HCT116 (cell line): ENCODE results near the gene SKI.

Experiments used
- EGR1 ChIP-seq: IDR thresholded peaks from 2 replicates; pipeline ENCODE4 v1.6.1; 2012; ENCODE audit warnings: low read depth
- EZH2 ChIP-seq: fragments of 200-600 bp; sonication (generic); IDR thresholded peaks from 2 replicates; pipeline ENCODE4 v1.6.1; 2017; ENCODE audit warnings: antibody characterized with exemption, mixed run types
- JUND ChIP-seq: IDR thresholded peaks from 2 replicates; pipeline ENCODE4 v1.6.1; 2012
- MAX ChIP-seq: IDR thresholded peaks from 2 replicates; pipeline ENCODE4 v1.6.1; 2012
- POLR2A ChIP-seq: IDR thresholded peaks from 2 replicates; pipeline ENCODE4 v1.7.0; 2011; ENCODE audit warnings: borderline replicate concordance; ENCODE audit not compliant: insufficient read depth, insufficient read length; ENCODE audit errors: extremely low read depth
- SP1 ChIP-seq: IDR thresholded peaks from 2 replicates; pipeline ENCODE4 v1.6.1; 2012; ENCODE audit warnings: low read depth
- ZFX ChIP-seq: fragments of 450-650 bp; IDR thresholded peaks from 2 replicates; pipeline ENCODE4 v1.6.1; 2017
- TF ChIP-seq, protein P1 (sequence below), 3 experiments: fragments of 200-600 bp in 1 of 3; sonication (generic) in 1 of 3; IDR thresholded peaks in 2 of 3; conservative IDR thresholded peaks in 1 of 3; 2 replicates each; pipeline ENCODE4 v1.5.1; 2012 to 2017; ENCODE audit warnings: low read depth in 2 of 3, low read length in 2 of 3, antibody characterized with exemption in 1 of 3, borderline replicate concordance in 1 of 3, control low read depth in 1 of 3, mild to moderate bottlenecking in 1 of 3, mixed read lengths in 1 of 3, mixed run types in 1 of 3, moderate library complexity in 1 of 3; ENCODE audit not compliant: insufficient read depth in 1 of 3

DNA sequence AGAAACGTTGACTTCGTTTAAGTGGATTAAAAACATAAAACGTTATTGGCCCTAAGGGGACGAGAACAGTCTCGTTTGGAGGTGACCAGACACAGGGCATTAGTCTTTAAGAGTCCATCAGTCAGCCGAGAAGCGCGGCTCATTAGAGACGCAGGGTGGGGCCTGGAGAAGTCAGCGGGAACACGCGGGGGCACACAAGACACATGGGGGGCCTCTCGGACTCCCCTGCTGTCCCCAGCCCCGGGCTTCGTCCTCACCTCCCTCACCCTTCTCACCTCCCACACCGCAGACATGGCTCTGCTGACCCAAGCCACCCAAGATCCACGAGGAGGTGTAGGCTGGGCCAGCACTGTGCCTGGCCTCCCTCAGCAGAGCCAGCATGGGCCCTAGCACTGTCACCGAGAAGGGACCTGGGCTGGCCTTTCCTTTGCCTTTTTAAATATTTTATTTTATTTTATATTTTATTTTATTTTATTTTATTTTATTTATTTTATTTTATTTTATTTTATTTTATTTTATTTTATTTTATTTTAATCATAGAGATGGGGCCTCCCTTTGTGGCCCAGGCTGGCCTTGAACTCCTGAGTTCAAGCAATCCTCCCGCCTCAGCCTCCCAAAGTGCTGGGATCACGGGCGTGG lies 114.4 kb downstream of the SKI start:
- no peak for TF ChIP-seq MAX
- no peak for TF ChIP-seq EZH2
- no peak for TF ChIP-seq JUND
- no peak for TF ChIP-seq EGR1
- TF ChIP-seq, protein P1, sequence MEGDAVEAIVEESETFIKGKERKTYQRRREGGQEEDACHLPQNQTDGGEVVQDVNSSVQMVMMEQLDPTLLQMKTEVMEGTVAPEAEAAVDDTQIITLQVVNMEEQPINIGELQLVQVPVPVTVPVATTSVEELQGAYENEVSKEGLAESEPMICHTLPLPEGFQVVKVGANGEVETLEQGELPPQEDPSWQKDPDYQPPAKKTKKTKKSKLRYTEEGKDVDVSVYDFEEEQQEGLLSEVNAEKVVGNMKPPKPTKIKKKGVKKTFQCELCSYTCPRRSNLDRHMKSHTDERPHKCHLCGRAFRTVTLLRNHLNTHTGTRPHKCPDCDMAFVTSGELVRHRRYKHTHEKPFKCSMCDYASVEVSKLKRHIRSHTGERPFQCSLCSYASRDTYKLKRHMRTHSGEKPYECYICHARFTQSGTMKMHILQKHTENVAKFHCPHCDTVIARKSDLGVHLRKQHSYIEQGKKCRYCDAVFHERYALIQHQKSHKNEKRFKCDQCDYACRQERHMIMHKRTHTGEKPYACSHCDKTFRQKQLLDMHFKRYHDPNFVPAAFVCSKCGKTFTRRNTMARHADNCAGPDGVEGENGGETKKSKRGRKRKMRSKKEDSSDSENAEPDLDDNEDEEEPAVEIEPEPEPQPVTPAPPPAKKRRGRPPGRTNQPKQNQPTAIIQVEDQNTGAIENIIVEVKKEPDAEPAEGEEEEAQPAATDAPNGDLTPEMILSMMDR (IDR thresholded peaks at IDR 0.05 in 2 of 3, conservative IDR thresholded peaks at IDR 0.05 in 1 of 3; ENCODE audit: borderline replicate concordance in 1 of 3, insufficient read depth in 1 of 3, low read depth in 2 of 3, low read length in 2 of 3), result no peak
- TF ChIP-seq ZFX, result no peak
- TF ChIP-seq POLR2A, result no peak
- no peak for TF ChIP-seq SP1
